WI38 (cell line): ENCODE measurements around the gene EVX1.

Experiments
- H3K4me3 ChIP-seq: 2 replicates; pipeline ENCODE4 v1.5.1; 2011; ENCODE audit warnings: low read depth, mild to moderate bottlenecking, control low read depth, low read length
- TF ChIP-seq, protein P1 (sequence below): IDR thresholded peaks from 2 replicates; pipeline ENCODE4 v1.5.1; 2012; ENCODE audit warnings: low read depth, mild to moderate bottlenecking, control low read depth, low read length

EVX1 gene

DNA sequence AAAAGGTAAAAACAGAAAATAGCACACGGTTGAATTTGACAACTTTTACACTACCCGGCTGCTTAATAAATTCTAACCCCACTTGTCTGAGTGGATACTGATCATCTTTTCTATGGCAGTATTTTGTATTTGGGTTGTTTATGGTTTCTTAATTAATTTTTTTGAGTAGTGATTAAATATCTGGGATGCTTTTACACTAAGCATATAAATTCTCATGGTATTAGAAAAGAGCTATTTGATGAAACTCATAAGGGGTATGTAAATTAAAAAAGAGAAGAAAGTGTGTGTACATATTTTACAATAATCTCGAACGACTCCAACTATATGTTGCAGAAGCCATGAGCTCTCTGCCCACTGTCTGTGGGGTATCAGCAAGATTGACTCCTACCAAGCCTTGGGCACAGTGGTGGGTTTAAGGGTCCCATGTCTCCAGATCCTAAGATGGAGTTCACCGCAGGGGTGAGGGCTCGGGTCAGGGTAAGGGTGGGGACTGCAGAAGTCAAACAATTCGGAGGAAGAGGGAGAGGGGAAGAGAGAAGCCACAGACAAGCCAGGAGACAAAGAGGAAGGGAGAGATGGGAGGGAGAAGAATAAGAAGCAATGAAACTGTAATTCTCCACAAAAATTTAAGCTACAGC lies 35.1 kb upstream of the EVX1 start:
- no peak overlapping the region for H3K4me3 ChIP-seq
- TF ChIP-seq, protein P1, sequence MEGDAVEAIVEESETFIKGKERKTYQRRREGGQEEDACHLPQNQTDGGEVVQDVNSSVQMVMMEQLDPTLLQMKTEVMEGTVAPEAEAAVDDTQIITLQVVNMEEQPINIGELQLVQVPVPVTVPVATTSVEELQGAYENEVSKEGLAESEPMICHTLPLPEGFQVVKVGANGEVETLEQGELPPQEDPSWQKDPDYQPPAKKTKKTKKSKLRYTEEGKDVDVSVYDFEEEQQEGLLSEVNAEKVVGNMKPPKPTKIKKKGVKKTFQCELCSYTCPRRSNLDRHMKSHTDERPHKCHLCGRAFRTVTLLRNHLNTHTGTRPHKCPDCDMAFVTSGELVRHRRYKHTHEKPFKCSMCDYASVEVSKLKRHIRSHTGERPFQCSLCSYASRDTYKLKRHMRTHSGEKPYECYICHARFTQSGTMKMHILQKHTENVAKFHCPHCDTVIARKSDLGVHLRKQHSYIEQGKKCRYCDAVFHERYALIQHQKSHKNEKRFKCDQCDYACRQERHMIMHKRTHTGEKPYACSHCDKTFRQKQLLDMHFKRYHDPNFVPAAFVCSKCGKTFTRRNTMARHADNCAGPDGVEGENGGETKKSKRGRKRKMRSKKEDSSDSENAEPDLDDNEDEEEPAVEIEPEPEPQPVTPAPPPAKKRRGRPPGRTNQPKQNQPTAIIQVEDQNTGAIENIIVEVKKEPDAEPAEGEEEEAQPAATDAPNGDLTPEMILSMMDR: no peak

DNA sequence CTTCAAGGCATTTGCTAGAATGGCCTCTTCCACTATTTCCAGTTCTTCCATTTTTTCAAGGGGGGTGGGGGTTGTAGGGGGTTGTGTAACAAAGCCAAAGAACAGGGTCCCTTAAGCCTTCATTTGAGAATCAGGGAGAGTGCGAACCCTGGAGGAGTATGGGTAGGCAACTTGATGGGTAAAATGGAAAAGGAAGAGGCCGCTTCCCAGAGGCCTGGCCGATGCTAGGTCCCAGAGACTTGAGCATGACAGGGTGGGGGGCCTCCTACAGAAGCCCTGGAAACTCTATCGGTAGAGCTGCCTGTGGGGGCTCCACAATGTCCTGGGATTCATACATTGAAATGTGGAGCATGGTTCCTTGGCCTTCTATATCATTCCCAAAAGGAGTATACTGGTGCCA lies 33.6 kb upstream of the EVX1 start:
- TF ChIP-seq, protein P1: no peak
- H3K4me3 ChIP-seq: no peak overlapping the region

DNA sequence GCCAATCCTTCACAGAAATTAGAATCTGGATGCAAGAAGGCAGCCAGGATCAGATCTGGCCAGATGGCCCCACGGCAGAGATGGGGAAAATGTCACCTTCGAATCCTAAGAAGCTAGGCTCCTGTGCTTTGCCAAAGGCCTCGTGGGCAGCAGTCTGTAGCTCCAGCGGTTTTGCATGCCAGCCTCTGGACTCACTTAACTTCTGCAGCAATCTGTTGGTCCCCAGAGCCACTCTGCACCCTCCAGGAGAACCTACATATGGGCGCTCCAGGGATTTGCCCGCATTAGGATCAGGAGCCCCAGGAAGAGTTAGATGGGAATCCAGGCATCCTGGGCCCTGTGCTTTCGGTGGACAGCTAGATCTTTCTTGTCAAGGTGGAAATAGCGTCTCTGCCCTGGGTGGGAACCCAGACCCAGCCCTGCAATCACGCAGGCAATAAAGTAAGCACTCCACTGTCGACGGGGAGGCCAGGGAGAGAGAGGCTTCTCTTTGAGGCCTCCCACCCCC lies 32.6 kb upstream of the EVX1 start:
- TF ChIP-seq, protein P1: no peak
- H3K4me3 ChIP-seq: no peak overlapping the region

DNA sequence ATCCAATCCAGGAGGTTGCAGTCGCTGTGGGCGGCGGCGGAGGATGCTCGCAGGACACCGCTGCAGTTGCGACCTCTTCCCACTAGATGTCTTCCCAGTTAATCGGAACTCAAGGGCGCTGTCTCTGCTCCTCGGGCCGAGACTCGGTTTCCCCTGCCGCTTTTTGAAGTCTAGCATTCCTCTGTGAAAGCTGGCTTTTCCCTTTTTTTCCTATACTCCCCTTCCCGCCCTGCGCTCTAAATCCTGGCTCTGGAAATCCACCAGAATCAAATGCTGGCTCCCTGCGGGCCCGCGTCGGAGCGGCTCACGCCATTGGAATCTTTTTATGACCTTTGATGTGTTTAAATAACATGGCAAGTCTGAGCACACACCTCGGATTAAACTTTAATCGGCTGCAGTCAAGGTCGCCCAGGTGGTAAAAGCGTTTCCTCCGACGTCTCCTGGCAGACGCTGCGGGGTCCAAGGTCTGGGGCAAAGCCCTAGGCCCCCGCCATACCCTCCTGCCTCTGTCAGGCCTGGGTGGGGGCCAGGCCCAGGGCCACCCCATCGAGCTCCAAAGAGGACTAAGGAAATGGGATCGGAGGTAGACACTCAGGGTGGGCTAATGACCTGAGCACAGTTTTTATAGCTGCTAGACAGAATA lies 32.0 kb upstream of the EVX1 start:
- TF ChIP-seq, protein P1: peak; percentile 91
- peak overlapping the region; percentile 30 for H3K4me3 ChIP-seq

DNA sequence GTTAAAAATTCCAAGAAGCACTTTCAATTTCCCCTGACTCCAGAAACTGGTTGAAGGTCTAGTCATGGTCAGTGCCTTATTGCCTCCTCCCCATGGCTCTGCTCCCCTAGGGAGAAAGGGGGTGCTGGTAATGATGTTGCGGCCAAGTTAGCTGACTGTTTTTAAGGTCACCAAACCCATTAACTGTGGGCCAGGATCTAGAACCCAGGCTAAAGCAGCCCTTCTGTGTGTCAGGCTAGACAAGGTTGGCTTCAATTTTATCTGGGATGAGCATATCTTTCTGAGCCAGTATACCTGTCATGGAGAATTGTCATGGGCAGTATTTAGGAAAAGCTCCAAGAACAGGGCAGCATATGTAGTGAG lies 31.5 kb upstream of the EVX1 start:
- H3K4me3 ChIP-seq: no peak overlapping the region
- TF ChIP-seq, protein P1: no peak

DNA sequence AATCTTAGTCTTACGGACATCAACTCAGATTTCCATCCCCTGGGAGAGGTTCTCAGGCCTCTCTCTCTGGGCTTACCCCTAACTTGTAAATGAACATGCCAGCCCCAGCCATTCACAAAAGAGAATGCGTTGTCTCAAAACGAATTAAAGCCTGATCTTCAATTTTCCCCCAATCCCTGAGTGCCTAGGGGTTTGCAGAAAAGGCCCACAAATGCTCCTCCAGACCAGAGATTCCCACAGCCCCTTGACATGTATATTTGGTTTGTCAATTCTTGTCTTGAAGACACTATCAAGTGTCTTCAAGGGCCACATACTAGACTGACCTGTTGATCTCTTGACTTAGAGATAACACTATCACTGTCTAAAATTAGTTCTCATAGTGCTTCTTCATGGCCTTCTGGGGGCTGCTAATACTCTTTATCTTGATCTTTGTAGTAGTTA lies 30.8 kb upstream of the EVX1 start:
- H3K4me3 ChIP-seq: no peak overlapping the region
- TF ChIP-seq, protein P1: no peak
